Panc1 (cell line): Measurements from ENCODE around the gene MSANTD3.

Experiments used
- CTCF ChIP-seq: fragments of 450-650 bp; IDR thresholded peaks from 2 replicates; pipeline ENCODE4 v1.5.1; 2017; ENCODE audit warnings: mild to moderate bottlenecking
- POLR2AphosphoS5 ChIP-seq: IDR thresholded peaks from 2 replicates; pipeline ENCODE4 v1.6.1; 2012; ENCODE audit warnings: mild to moderate bottlenecking, low read depth, low read length, moderate library complexity
- SIN3A ChIP-seq: IDR thresholded peaks from 2 replicates; pipeline ENCODE4 v1.6.1; 2012; ENCODE audit warnings: low read depth, mild to moderate bottlenecking, low read length, moderate library complexity, borderline replicate concordance; ENCODE audit not compliant: insufficient read depth

GRCh38 chr9:100417815-100418214 is 9.1 kb upstream of the MSANTD3 start:
- TF ChIP-seq POLR2AphosphoS5 (no peak), CTCF (no peak), SIN3A (no peak)
